ENCODE results near the gene CEP126. TPM values are rescaled to one million over a fixed set of nuclear protein-coding genes. Genes with fewer than 3 reads are reported as not detected.

CEP126 gene
- total RNA-seq, 1 experiment from 2014 or later: 2.0 TPM

GRCh38 chr11:102007567-102008437 lies 93.0 kb downstream of the CEP126 start:
- peak; percentile 60 for DNase-seq (ENCODE audit: low read depth)

DNA sequence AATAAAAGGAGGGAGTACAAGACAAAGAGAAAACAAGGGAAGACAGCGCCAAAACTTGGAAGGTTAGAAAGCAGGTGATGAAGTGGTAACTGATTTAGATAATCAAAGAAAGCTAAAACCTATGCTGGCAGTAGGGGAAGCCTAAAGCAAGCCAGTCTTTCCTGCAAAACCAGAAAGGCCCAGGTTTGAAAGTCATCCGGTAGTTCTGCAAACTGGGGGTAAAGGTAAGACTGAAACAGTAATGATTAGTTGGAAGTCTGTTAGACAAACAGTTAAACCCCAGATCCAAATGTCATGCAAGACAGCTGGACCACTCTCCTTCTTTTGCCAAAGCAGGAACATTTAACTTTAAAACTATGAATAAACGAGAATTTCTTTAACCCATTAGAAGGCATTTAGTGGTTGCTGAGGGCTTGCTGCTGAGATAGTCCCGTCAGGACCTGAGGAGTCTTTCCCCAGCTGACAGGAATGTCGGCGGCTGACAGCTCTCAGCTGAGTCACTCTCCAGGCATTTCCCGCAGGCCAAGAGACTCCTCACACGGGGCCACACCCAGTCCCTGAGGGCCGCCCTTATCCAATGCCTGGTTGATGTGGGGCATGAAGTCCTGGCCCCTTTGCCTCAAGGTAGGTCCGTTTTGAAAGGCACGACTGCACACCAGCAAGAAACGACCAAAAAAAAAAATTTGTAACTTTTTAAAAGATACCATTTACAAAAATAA lies 96.1 kb downstream of the CEP126 start:
- peak; percentile 94 for DNase-seq (ENCODE audit: low read depth)

DNA sequence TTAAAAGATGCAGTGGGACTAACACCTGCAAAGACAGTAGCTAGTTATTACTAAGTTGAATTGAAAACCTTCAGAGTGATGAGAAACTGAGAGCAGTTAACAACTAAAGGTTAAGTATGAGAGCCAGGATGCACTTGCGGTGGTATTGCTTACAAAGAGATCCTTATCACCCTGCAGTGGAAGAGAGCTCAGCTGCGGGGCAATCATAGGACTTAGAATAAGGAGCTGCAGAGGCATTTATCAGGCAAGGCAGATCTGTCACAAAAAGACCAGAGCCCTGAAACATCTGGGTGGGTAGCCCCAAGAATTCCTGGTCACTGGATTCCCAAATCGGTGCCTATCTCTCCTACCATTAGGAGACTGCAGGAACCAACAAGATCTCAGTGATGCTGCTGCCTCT lies 98.1 kb downstream of the CEP126 start:
- DNase-seq (ENCODE audit: low read depth): no peak

GRCh38 chr11:102014756-102015155 lies 99.9 kb downstream of the CEP126 start:
- no peak for DNase-seq (ENCODE audit: low read depth)

DNA sequence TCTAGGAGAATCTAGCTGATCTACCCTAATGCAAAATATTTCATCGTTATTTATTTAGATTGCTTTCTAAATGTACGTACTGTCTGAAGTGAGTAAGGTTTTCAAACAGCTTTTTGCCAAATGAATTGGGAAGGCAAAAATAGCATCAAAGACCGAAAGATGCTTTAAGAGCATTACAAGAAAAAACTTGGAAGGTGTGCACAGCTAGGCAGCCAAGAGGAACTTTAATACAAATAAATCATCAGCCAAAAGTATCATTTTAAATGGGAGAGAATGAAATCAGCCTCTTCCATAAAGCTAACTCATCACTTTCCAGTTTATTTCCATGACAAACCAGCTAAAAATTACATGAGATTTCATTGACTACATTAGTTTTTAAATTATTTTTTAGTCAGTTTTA lies 102.2 kb downstream of the CEP126 start:
- no peak for DNase-seq (ENCODE audit: low read depth)

DNA sequence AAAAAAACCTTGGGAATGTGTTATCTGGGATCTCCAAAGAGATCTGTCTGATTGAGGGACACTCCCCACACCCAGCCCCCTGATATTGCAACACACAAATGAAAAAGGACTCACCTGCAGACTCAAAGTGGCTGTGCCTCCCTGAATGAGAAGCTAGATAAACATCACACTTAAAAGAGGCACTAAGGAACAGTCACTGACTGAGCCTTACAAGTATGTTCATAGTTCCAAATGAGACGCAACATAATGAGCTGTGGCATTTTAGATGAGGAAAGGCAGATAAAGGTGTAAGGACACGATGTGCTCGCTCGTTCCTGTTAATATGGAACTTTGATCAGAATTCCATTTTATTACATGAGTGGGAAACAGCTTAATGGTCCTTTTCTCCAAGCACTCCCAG lies 111.4 kb downstream of the CEP126 start:
- DNase-seq (ENCODE audit: low read depth): no peak

- DNase-seq (ENCODE audit: low read depth): no peak
These were observed 112.1 kb downstream of the CEP126 start for GRCh38 chr11:102026959-102027358.

- DNase-seq (ENCODE audit: low read depth): no peak
These were observed 121.9 kb downstream of the CEP126 start for GRCh38 chr11:102036757-102037156.

DNA sequence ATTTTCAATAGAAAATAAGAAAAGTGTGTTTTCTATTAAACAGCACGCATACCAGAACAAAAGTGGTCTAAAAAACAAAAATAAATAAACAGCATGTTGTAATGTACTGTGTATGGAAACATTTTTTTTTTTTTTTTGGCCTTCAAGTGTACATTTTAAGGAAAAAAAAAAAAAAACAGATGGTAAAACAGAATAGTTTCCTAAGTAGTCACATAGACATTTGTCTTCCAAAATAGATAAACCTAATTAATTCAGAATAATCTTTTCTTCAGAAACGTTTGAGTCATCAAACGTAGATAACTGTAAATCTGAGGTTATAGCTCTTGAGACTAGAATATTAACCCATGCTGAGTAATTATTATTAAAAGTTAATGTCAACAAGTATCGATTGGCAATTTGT lies 132.0 kb downstream of the CEP126 start:
- no peak for DNase-seq (ENCODE audit: low read depth)

DNA sequence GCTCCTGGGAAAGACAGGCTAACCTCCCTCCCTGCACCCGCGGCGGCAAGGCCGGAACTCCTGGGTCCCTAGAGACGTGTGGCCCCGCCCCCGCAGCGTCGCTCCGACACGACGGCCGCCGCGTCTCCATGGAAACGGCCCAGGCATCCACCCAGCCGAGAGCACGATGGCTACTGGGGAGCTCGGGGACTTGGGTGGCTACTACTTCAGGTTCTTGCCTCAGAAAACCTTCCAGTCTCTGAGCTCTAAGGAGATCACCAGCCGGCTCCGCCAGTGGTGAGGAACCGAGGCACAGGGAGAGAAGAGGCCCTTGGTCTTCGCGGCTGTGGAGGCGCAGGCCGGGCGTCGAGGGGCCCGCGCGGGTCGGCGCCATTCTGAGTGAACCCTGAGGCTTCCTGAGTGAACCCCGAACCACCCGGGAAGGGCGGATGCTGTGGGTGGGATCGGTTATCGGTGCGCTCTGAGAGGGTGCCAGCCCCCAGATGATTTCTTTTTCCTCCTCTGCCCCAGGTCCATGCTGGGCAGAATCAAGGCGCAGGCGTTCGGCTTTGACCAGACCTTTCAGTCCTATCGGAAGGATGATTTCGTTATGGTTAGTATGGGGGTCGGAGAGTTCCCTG lies 132.6 kb downstream of the CEP126 start, which contains the start of gene CFAP300:
Gene CFAP300, plus strand, starts transcription at position 133 of the 620 bp plus-strand sequence. Its CDS starts 34 bp downstream, at position 167.
- DNase-seq (ENCODE audit: low read depth): peak; percentile 88

Other genes starting within 250 kb of the CEP126 start
- not detected in 2 replicates for gene ANGPTL5, start 1.5 kb downstream of the CEP126 start, total RNA-seq (2014; rRNA removed)
- 4.3 and 6.7 TPM in 2 replicates for gene CFAP300, start 132.4 kb downstream of the CEP126 start, total RNA-seq (2014; rRNA removed)
- 99.4 and 118 TPM in 2 replicates for gene YAP1, start 195.4 kb downstream of the CEP126 start, total RNA-seq (2014; rRNA removed)

Measured in LHCN-M2 (cell line).